ENCODE results near the gene LYZL1. TPM values are rescaled to one million over a fixed set of nuclear protein-coding genes. Genes with fewer than 3 reads are reported as not detected.
"Not testable (repeated sequence)": the region's sequence is repeated elsewhere in the genome, so short reads cannot be mapped to it uniquely, and the experiment has no call there.

LYZL1 gene
- total RNA-seq, 1 donor from 2014 or later: not detected

DNA sequence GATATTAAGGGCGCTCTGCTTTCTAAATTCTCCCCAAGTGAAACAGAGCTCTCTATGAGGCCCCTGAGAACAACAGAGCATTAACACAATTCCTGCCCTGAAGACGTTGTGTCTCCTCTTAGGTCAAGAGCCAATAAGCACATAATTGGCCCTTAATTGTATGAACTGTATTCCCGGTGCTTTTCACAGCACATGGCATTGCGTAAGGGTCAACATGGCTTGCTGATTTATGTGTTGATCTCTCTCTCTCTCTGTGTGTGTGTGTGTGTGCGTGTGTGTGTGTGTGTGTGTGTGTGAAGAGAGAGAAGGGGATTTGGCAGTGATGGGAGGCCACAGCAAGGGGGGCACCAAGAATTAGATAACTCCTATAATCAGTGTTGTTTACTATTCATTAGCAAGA is 40.5 kb downstream of the LYZL1 start:
- Histone ChIP-seq H3K27ac (no peak overlapping the region), H3K79me2 (ENCODE audit: low read depth) (no peaks in the 10 kb centered on the region), H3K4me1 (no peaks in the 10 kb centered on the region), H3F3A (ENCODE audit: low read depth) (no peaks in the 10 kb centered on the region), H2AFZ (replicated peaks) (no peak overlapping the region), H4K20me1 (ENCODE audit: low read depth) (no peaks in the 10 kb centered on the region), H3K36me3 (no peaks in the 10 kb centered on the region), H3K4me3 (no peak overlapping the region), H3K9ac (no peak overlapping the region), H3K27me3 (no peaks in the 10 kb centered on the region), H3K9me3 (ENCODE audit: low read depth) (no peaks in the 10 kb centered on the region), H3K4me2 (no peak overlapping the region)
- H3K4me3 Mint-ChIP-seq: no peak overlapping the region
- DNase-seq (ENCODE audit: low spot score): no peak
- H3K27me3 Mint-ChIP-seq (ENCODE audit: insufficient read depth, low read depth): peaks cover 5% of the 10 kb centered on the region
- H3K27ac Mint-ChIP-seq: peak overlapping the region; percentile 20
- H3K4me1 Mint-ChIP-seq: peaks cover 23% of the 10 kb centered on the region
- H3K9me3 Mint-ChIP-seq: peaks cover 4% of the 10 kb centered on the region
- TF ChIP-seq EZH2phosphoT487 (IDR thresholded peaks at IDR 0.05) (no peak), EZH2 (IDR thresholded peaks at IDR 0.05) (no peak)
- TF ChIP-seq, protein P1, sequence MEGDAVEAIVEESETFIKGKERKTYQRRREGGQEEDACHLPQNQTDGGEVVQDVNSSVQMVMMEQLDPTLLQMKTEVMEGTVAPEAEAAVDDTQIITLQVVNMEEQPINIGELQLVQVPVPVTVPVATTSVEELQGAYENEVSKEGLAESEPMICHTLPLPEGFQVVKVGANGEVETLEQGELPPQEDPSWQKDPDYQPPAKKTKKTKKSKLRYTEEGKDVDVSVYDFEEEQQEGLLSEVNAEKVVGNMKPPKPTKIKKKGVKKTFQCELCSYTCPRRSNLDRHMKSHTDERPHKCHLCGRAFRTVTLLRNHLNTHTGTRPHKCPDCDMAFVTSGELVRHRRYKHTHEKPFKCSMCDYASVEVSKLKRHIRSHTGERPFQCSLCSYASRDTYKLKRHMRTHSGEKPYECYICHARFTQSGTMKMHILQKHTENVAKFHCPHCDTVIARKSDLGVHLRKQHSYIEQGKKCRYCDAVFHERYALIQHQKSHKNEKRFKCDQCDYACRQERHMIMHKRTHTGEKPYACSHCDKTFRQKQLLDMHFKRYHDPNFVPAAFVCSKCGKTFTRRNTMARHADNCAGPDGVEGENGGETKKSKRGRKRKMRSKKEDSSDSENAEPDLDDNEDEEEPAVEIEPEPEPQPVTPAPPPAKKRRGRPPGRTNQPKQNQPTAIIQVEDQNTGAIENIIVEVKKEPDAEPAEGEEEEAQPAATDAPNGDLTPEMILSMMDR (IDR thresholded peaks at IDR 0.05): no peak
- H3K36me3 Mint-ChIP-seq: no peaks in the 10 kb centered on the region

DNA sequence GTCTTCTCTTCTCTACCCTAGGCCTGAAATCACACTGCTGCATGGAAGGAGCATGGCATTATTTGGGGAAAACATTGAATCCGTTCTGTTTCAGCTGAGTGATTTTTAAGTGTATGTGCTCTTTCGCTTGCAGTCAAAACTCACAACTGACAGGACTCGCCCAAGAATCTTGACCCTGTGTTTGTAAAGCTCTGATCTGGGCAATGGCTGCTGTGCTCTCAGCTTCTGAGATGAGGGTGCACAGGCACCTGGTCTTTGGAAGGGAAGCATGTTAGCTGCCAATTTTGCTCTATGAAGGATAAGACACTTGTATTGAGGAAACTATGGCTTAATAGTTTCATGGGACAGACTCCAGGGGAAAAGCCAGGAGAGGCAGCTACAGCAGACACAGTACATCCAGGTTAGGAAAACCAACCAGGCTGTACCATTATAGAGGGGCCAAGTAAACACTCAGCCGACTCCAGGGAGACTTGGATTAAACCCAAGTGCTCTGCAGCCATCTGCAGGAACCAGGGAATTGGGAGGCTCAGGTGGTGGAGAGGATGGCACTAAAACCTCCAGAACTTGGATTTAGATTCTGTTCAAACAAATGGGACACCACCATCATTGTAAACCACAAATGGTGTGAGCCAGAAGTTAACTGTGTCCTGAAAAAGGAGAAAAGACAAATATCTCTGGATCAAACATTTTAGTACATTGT is 43.3 kb downstream of the LYZL1 start:
- H3K79me2 ChIP-seq (ENCODE audit: low read depth): no peaks in the 10 kb centered on the region

DNA sequence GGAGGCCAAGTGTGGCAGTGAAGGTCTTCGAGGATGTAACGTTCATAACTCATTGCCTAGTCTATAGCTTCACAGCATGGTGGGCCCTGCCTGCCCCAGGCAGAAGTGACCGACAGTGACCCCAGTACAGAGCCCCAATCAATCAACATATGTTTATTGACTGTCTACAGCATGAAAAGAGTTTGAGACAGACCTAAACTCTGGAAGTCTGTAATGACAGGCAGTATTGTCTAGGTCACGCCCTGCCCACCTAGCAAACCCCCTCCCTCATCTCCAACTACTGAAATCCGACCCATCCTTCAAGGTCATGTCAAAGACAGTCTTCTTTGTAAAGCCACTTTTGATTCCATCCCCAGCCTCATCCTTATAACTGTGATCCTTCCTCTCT is 43.9 kb downstream of the LYZL1 start:
- Histone ChIP-seq H3K9me3 (ENCODE audit: low read depth) (no peaks in the 10 kb centered on the region), H3K4me2 (no peak overlapping the region), H2AFZ (replicated peaks) (no peak overlapping the region), H3F3A (ENCODE audit: low read depth) (no peaks in the 10 kb centered on the region), H3K9ac (no peak overlapping the region), H3K4me3 (no peak overlapping the region), H3K4me1 (no peaks in the 10 kb centered on the region), H3K27me3 (no peaks in the 10 kb centered on the region), H3K27ac (no peak overlapping the region), H3K79me2 (ENCODE audit: low read depth) (no peaks in the 10 kb centered on the region), H3K36me3 (no peaks in the 10 kb centered on the region), H4K20me1 (ENCODE audit: low read depth) (no peaks in the 10 kb centered on the region)
- Mint-ChIP-seq H3K4me1 (peaks cover 15% of the 10 kb centered on the region), H3K27ac (no peak overlapping the region), H3K36me3 (no peaks in the 10 kb centered on the region), H3K27me3 (ENCODE audit: insufficient read depth, low read depth) (peaks cover 9% of the 10 kb centered on the region), H3K9me3 (peaks cover 20% of the 10 kb centered on the region), H3K4me3 (no peak overlapping the region)
- TF ChIP-seq EZH2 (IDR thresholded peaks at IDR 0.05) (no peak), EZH2phosphoT487 (IDR thresholded peaks at IDR 0.05) (no peak)
- TF ChIP-seq, protein P1 (IDR thresholded peaks at IDR 0.05): no peak
- DNase-seq (ENCODE audit: low spot score): no peak

More for the DNA sequence above, 43.3 kb downstream of the LYZL1 start:
- Histone ChIP-seq H3K9me3 (ENCODE audit: low read depth) (no peaks in the 10 kb centered on the region), H4K20me1 (ENCODE audit: low read depth) (no peaks in the 10 kb centered on the region), H3K27ac (no peak overlapping the region), H3K9ac (no peak overlapping the region), H3K36me3 (no peaks in the 10 kb centered on the region), H3F3A (ENCODE audit: low read depth) (no peaks in the 10 kb centered on the region), H3K4me1 (no peaks in the 10 kb centered on the region), H3K4me3 (no peak overlapping the region), H3K4me2 (no peak overlapping the region), H2AFZ (replicated peaks) (no peak overlapping the region), H3K27me3 (no peaks in the 10 kb centered on the region)
- no peak for DNase-seq (ENCODE audit: low spot score)
- Mint-ChIP-seq H3K36me3 (no peaks in the 10 kb centered on the region), H3K9me3 (peaks cover 20% of the 10 kb centered on the region), H3K27me3 (ENCODE audit: insufficient read depth, low read depth) (peaks cover 6% of the 10 kb centered on the region), H3K4me1 (peaks cover 19% of the 10 kb centered on the region), H3K4me3 (no peak overlapping the region), H3K27ac (peak overlapping the region; percentile 48)
- TF ChIP-seq, protein P1 (IDR thresholded peaks at IDR 0.05): no peak
- no peak for TF ChIP-seq EZH2 (IDR thresholded peaks at IDR 0.05)
- no peak for TF ChIP-seq EZH2phosphoT487 (IDR thresholded peaks at IDR 0.05)

DNA sequence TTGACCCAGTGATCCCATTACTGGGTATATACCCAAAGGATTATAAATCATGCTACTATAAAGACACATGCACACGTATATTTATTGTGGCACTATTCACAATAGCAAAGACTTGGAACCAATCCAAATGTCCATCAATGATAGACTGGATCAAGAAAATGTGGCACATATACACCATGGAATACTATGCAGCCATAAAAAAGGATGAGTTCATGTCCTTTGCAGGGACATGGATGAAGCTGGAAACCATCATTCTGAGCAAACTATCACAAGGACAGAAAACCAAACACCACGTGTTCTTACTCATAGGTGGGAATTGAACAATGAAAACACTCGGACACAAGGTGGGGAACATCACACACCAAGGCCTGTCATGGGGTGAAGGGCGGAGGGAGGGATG is 48.7 kb downstream of the LYZL1 start:
- H3K9me3 Mint-ChIP-seq: peaks cover 40% of the 10 kb centered on the region
- not testable (repeated sequence) for H3K4me3 ChIP-seq; H3K9ac ChIP-seq; H3K4me2 ChIP-seq; DNase-seq (ENCODE audit: low spot score); H3F3A ChIP-seq (ENCODE audit: low read depth); H3K27ac ChIP-seq; H4K20me1 ChIP-seq (ENCODE audit: low read depth); H3K36me3 Mint-ChIP-seq; H3K4me1 Mint-ChIP-seq; H3K27ac Mint-ChIP-seq; H3K79me2 ChIP-seq (ENCODE audit: low read depth); H3K27me3 ChIP-seq; H3K4me3 Mint-ChIP-seq; H3K36me3 ChIP-seq; H3K4me1 ChIP-seq; H3K9me3 ChIP-seq (ENCODE audit: low read depth); H2AFZ ChIP-seq (replicated peaks)
- peaks cover 11% of the 10 kb centered on the region for H3K27me3 Mint-ChIP-seq (ENCODE audit: insufficient read depth, low read depth)

Measured in neural progenitor cell (in vitro differentiated cells).